Endothelial cell (in vitro differentiated cells): ENCODE data around the gene ACSF3. TPM values are rescaled to one million over a fixed set of nuclear protein-coding genes. Genes with fewer than 3 reads are reported as not detected.
A peak's percentile ranks its signal among the peaks of the same experiment; 100 is the strongest.
"Not testable (repeated sequence)": the region's sequence is repeated elsewhere in the genome, so short reads cannot be mapped to it uniquely, and the experiment has no call there.

ENCODE experiments used
- DNase-seq: peaks from one replicate; pipeline ENCODE4 v3.0.0; 2021; ENCODE audit warnings: low spot score
- H3K27ac Mint-ChIP-seq: one replicate; pipeline ENCODE4 v1.8.0; 2021; ENCODE audit warnings: mixed read lengths, inconsistent platforms; ENCODE audit not compliant: unreplicated experiment
- H3K27me3 Mint-ChIP-seq: one replicate; pipeline ENCODE4 v1.8.0; 2021; ENCODE audit warnings: mild to moderate bottlenecking, moderate library complexity, mixed read lengths, inconsistent platforms; ENCODE audit not compliant: unreplicated experiment
- H3K36me3 Mint-ChIP-seq: one replicate; pipeline ENCODE4 v1.8.0; 2021; ENCODE audit warnings: mild to moderate bottlenecking, low read depth, mixed read lengths, inconsistent platforms; ENCODE audit not compliant: unreplicated experiment
- H3K4me1 Mint-ChIP-seq: one replicate; pipeline ENCODE4 v1.8.0; 2021; ENCODE audit warnings: mild to moderate bottlenecking, mixed read lengths, inconsistent platforms; ENCODE audit not compliant: unreplicated experiment
- H3K4me3 Mint-ChIP-seq: one replicate; pipeline ENCODE4 v1.8.0; 2021; ENCODE audit warnings: mild to moderate bottlenecking, mixed read lengths, inconsistent platforms; ENCODE audit not compliant: unreplicated experiment
- H3K9me3 Mint-ChIP-seq: one replicate; pipeline ENCODE4 v1.8.0; 2021; ENCODE audit warnings: mixed read lengths, inconsistent platforms; ENCODE audit not compliant: unreplicated experiment
- CTCF ChIP-seq: fragments of 200-600 bp; sonication (generic); IDR thresholded peaks from one replicate; pipeline ENCODE4 v1.5.0; 2021; ENCODE audit warnings: antibody characterized with exemption; ENCODE audit not compliant: unreplicated experiment
- total RNA-seq: library from RNA; stranded (reverse); fragmentation: NEBNext Ultra II Directional; extraction: Animal tissue kit (Norgen Biotek cat#: 25700); gene quantifications from one replicate; pipeline ENCODE4 v1.2.1, GENCODE V29; 2021; ENCODE audit not compliant: unreplicated experiment

The ACSF3 gene
- total RNA-seq, 1 donor from 2014 or later, result 28.2 TPM

GRCh38 chr16:89184933-89185794, 91.5 kb downstream of the ACSF3 start:
- no peak overlapping the region for H3K27ac Mint-ChIP-seq
- peaks cover 4% of the 10 kb centered on the region for H3K4me1 Mint-ChIP-seq
- TF ChIP-seq CTCF, result no peak
- no peak overlapping the region for H3K4me3 Mint-ChIP-seq
- no peaks in the 10 kb centered on the region for H3K9me3 Mint-ChIP-seq
- peaks cover 18% of the 10 kb centered on the region for H3K27me3 Mint-ChIP-seq
- H3K36me3 Mint-ChIP-seq, result no peaks in the 10 kb centered on the region
- no peak for DNase-seq

GRCh38 chr16:89185887-89186592, 92.4 kb downstream of the ACSF3 start:
- H3K27me3 Mint-ChIP-seq, result peaks cover 19% of the 10 kb centered on the region
- H3K4me1 Mint-ChIP-seq, H3K4me3 Mint-ChIP-seq, H3K36me3 Mint-ChIP-seq, DNase-seq, H3K9me3 Mint-ChIP-seq, H3K27ac Mint-ChIP-seq: not testable (repeated sequence)

- H3K4me3 Mint-ChIP-seq, H3K4me1 Mint-ChIP-seq, H3K27ac Mint-ChIP-seq, H3K36me3 Mint-ChIP-seq, H3K9me3 Mint-ChIP-seq, DNase-seq: not testable (repeated sequence)
- peaks cover 19% of the 10 kb centered on the region for H3K27me3 Mint-ChIP-seq
Observed at GRCh38 chr16:89186593-89187031, 93.0 kb downstream of the ACSF3 start.

- TF ChIP-seq CTCF, result no peak
- Mint-ChIP-seq H3K27ac (no peak overlapping the region), H3K4me1 (peaks cover 4% of the 10 kb centered on the region), H3K27me3 (peaks cover 19% of the 10 kb centered on the region), H3K9me3 (no peaks in the 10 kb centered on the region), H3K4me3 (no peak overlapping the region), H3K36me3 (no peaks in the 10 kb centered on the region)
- DNase-seq, result no peak
Observed at GRCh38 chr16:89187032-89187769, 93.5 kb downstream of the ACSF3 start.

- Mint-ChIP-seq H3K9me3 (no peaks in the 10 kb centered on the region), H3K4me1 (peaks cover 4% of the 10 kb centered on the region), H3K36me3 (no peaks in the 10 kb centered on the region), H3K27me3 (peaks cover 19% of the 10 kb centered on the region), H3K4me3 (no peak overlapping the region), H3K27ac (no peak overlapping the region)
- TF ChIP-seq CTCF, result no peak
- peak; percentile 9 for DNase-seq
Observed at GRCh38 chr16:89187770-89188392, 94.2 kb downstream of the ACSF3 start.

GRCh38 chr16:89188471-89189357, 95.1 kb downstream of the ACSF3 start:
- peaks cover 15% of the 10 kb centered on the region for H3K27me3 Mint-ChIP-seq
- H3K36me3 Mint-ChIP-seq, H3K9me3 Mint-ChIP-seq, H3K4me1 Mint-ChIP-seq, H3K27ac Mint-ChIP-seq, H3K4me3 Mint-ChIP-seq, DNase-seq: not testable (repeated sequence)
